Stimulated activated CD8-positive, alpha-beta memory T cell treated with anti-CD3 and anti-CD28 coated beads, Interleukin-2, amount 100 ng/mL, for 48 hours (primary cell): ENCODE measurements around the gene HHAT.

Experiments used
- DNase-seq, 2 donors: peaks; one replicate each; pipeline ENCODE4 v3.0.0-alpha.2; 2020; ENCODE audit warnings: low read depth in 2 of 2

The HHAT gene

GRCh38 chr1:210711825-210712612, 383.3 kb downstream of the HHAT start:
- DNase-seq: no peak

DNA sequence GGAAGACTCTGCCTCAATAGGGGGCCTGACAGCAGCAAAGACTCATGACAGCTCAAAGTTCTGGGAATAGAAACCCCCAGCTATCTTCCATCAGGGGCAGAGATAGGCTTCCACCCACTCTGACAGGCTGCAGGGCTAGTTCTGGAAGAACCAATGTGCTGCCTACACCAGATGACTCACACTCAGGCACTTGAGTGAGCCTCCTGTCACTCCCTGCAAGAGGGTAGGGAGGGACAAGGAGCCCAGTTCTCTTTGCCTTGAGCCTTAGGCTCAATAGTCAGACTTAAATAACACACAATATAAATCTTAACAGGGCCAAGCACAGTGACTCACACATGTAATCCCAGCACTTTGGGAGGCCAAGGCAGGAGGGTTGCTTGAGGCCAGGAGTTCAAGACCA, 386.4 kb downstream of the HHAT start:
- DNase-seq: no peak

DNA sequence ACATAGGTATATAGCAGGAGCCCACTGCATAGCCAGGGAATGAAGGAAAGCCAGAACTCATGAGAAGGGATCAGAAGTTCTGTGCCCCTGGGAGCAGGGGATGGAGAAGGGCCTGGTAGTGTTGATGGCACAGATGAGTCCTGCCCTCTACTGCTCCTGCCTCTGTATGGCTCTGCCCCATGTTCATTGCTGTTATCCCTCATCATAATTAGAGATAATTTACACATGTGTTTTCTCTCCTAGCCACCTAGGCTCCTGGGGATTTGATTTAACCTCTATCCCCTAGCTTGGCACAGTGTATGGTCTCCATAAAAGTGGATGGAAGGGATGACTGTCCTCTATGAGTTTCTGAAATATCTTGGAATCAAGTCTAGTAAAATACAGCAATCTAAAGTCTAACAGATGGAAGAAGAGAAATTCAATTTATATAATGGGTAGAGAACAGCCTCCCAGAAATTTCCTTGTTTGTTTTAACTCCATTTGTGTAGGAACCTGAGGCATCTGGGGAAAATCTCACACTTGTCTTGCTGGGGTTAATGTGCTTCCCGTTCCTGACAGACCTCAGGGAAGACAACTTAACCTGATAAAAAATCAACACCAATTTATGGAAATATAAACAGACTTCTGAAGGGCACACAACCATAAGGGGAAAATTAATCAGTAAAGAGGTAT, 393.8 kb downstream of the HHAT start:
- DNase-seq: no peak

GRCh38 chr1:210723646-210724045, 394.9 kb downstream of the HHAT start:
- DNase-seq: no peak

GRCh38 chr1:210724768-210725167, 396.1 kb downstream of the HHAT start:
- DNase-seq: no peak
